ENCODE measurements around the gene GCNA.

DNA sequence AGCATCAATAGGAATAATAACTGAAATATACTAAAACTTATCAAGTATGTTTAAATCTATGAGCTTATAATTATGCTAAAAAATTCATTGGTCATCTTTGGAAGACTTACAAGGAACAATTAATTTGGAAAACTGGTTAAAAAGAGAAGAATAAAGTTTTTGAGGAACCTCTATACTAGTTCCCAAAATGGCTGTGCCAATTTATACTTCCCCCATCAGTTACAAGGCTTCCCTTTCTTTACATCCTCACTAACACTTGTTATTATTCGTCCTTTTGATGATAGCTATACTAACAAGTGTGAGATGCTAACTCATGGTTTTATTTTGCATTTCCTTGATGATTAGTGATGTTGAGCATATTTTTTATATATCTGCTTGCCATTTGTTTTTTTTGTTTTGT, 28.3 kb upstream of the GCNA start:
- TF ChIP-seq, protein P1, sequence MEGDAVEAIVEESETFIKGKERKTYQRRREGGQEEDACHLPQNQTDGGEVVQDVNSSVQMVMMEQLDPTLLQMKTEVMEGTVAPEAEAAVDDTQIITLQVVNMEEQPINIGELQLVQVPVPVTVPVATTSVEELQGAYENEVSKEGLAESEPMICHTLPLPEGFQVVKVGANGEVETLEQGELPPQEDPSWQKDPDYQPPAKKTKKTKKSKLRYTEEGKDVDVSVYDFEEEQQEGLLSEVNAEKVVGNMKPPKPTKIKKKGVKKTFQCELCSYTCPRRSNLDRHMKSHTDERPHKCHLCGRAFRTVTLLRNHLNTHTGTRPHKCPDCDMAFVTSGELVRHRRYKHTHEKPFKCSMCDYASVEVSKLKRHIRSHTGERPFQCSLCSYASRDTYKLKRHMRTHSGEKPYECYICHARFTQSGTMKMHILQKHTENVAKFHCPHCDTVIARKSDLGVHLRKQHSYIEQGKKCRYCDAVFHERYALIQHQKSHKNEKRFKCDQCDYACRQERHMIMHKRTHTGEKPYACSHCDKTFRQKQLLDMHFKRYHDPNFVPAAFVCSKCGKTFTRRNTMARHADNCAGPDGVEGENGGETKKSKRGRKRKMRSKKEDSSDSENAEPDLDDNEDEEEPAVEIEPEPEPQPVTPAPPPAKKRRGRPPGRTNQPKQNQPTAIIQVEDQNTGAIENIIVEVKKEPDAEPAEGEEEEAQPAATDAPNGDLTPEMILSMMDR (IDR thresholded peaks at IDR 0.05; ENCODE audit: low read length): no peak
- TF ChIP-seq EZH2 (optimal IDR thresholded peaks at IDR 0.05; ENCODE audit: low read depth, low read length): no peak
